PFSK-1 (cell line): ENCODE data around the gene TMEM229B.

Source experiments
- POLR2AphosphoS5 ChIP-seq: IDR thresholded peaks from 2 replicates; pipeline ENCODE4 v1.6.1; 2012; ENCODE audit warnings: low read depth, mild to moderate bottlenecking, control low read depth, low read length, moderate library complexity
- REST ChIP-seq, 2 experiments: IDR thresholded peaks; 2 replicates each; pipeline versions ENCODE4 v1.6.1 to v1.8.0; 2011 to 2012; ENCODE audit warnings: low read depth in 2 of 2, low read length in 2 of 2, control low read depth in 1 of 2, inconsistent platforms in 1 of 2, mild to moderate bottlenecking in 1 of 2, moderate library complexity in 1 of 2; ENCODE audit not compliant: insufficient read depth in 1 of 2
- SIN3A ChIP-seq: IDR thresholded peaks from 2 replicates; pipeline ENCODE4 v1.6.1; 2012; ENCODE audit warnings: mild to moderate bottlenecking, low read length, moderate library complexity, borderline replicate concordance; ENCODE audit not compliant: insufficient read depth
- TAF1 ChIP-seq: IDR thresholded peaks from 2 replicates; pipeline ENCODE4 v1.6.1; 2012; ENCODE audit warnings: low read length, control low read depth, borderline replicate concordance; ENCODE audit not compliant: insufficient read depth

GRCh38 chr14:67505254-67505653, 16.7 kb upstream of the TMEM229B start:
- TF ChIP-seq POLR2AphosphoS5 (no peak), TAF1 (no peak), REST (IDR thresholded peaks at IDR 0.05; ENCODE audit: insufficient read depth in 1 of 2, low read depth in 2 of 2, low read length in 2 of 2) (no peak), SIN3A (no peak)
